ENCODE results near the gene USP53.
"Not testable (repeated sequence)": the region's sequence is repeated elsewhere in the genome, so short reads cannot be mapped to it uniquely, and the experiment has no call there.

The USP53 gene

GRCh38 chr4:119228406-119228805, 15.9 kb downstream of the USP53 start:
- no peak for DNase-seq (ENCODE audit: low spot score)

- DNase-seq (ENCODE audit: low spot score), result no peak
Observed at GRCh38 chr4:119229908-119230687, 17.6 kb downstream of the USP53 start.

- no peak for DNase-seq (ENCODE audit: low spot score)
Observed at GRCh38 chr4:119231491-119231890, 19.0 kb downstream of the USP53 start.

- DNase-seq (ENCODE audit: low spot score), result no peak
Observed at GRCh38 chr4:119232286-119232685, 19.8 kb downstream of the USP53 start.

GRCh38 chr4:119233191-119233590, 20.7 kb downstream of the USP53 start:
- no peak for DNase-seq (ENCODE audit: low spot score)

GRCh38 chr4:119233750-119234149, 21.2 kb downstream of the USP53 start:
- DNase-seq (ENCODE audit: low spot score), result no peak

GRCh38 chr4:119237201-119237600, 24.7 kb downstream of the USP53 start:
- no peak for DNase-seq (ENCODE audit: low spot score)

- DNase-seq (ENCODE audit: low spot score), result no peak
Observed at GRCh38 chr4:119237642-119238041, 25.1 kb downstream of the USP53 start.

GRCh38 chr4:119238068-119238722, 25.7 kb downstream of the USP53 start:
- no peak for DNase-seq (ENCODE audit: low spot score)

- no peak for DNase-seq (ENCODE audit: low spot score)
Observed at GRCh38 chr4:119240128-119240527, 27.6 kb downstream of the USP53 start.

GRCh38 chr4:119240568-119240967, 28.1 kb downstream of the USP53 start:
- no peak for DNase-seq (ENCODE audit: low spot score)

- no peak for DNase-seq (ENCODE audit: low spot score)
Observed at GRCh38 chr4:119242417-119242816, 29.9 kb downstream of the USP53 start.

- DNase-seq (ENCODE audit: low spot score), result no peak
Observed at GRCh38 chr4:119243868-119244267, 31.4 kb downstream of the USP53 start.

GRCh38 chr4:119244344-119244743, 31.8 kb downstream of the USP53 start:
- no peak for DNase-seq (ENCODE audit: low spot score)

GRCh38 chr4:119244832-119245231, 32.3 kb downstream of the USP53 start:
- DNase-seq (ENCODE audit: low spot score), result no peak

- no peak for DNase-seq (ENCODE audit: low spot score)
Observed at GRCh38 chr4:119246177-119246733, 33.7 kb downstream of the USP53 start.

- not testable (repeated sequence) for DNase-seq (ENCODE audit: low spot score)
Observed at GRCh38 chr4:119251037-119251436, 38.5 kb downstream of the USP53 start.

- DNase-seq (ENCODE audit: low spot score), result not testable (repeated sequence)
Observed at GRCh38 chr4:119255223-119255622, 42.7 kb downstream of the USP53 start.

GRCh38 chr4:119260528-119260927, 48.0 kb downstream of the USP53 start:
- DNase-seq (ENCODE audit: low spot score), result peak; percentile 2

GRCh38 chr4:119261986-119262385, 49.5 kb downstream of the USP53 start:
- no peak for DNase-seq (ENCODE audit: low spot score)

- no peak for DNase-seq (ENCODE audit: low spot score)
Observed at GRCh38 chr4:119264743-119265142, 52.2 kb downstream of the USP53 start.

GRCh38 chr4:119266153-119266552, 53.6 kb downstream of the USP53 start:
- DNase-seq (ENCODE audit: low spot score), result no peak

GRCh38 chr4:119268466-119268865, 56.0 kb downstream of the USP53 start:
- DNase-seq (ENCODE audit: low spot score), result no peak
